WERI-Rb-1 (cell line): ENCODE results near the gene PKN2.

Experiments used
- DNase-seq: peaks from one replicate; pipeline ENCODE4 v3.0.0-alpha.2; 2020
- H3K27ac ChIP-seq: fragments of 250-450 bp; sonication (Bioruptor Pico); 2 replicates; pipeline ENCODE4 v1.5.1; 2020; ENCODE audit warnings: mild to moderate bottlenecking, moderate library complexity
- H3K27me3 ChIP-seq: fragments of 250-450 bp; sonication (Bioruptor Pico); 2 replicates; pipeline ENCODE4 v1.5.1; 2021; ENCODE audit warnings: mild to moderate bottlenecking, low read depth, moderate library complexity; ENCODE audit not compliant: insufficient read depth, severe bottlenecking
- H3K36me3 ChIP-seq: fragments of 250-450 bp; sonication (Bioruptor Pico); 2 replicates; pipeline ENCODE4 v1.5.1; 2020; ENCODE audit warnings: mild to moderate bottlenecking, moderate library complexity
- H3K4me3 ChIP-seq: 2 replicates; pipeline ENCODE4 v1.5.1; 2011; ENCODE audit warnings: low read depth, mild to moderate bottlenecking, control low read depth, low read length
- H3K9me3 ChIP-seq: fragments of 250-450 bp; sonication (Bioruptor Pico); 2 replicates; pipeline ENCODE4 v1.5.1; 2021; ENCODE audit warnings: mild to moderate bottlenecking, moderate library complexity; ENCODE audit not compliant: severe bottlenecking
- TF ChIP-seq, protein P1 (sequence below): IDR thresholded peaks from 2 replicates; pipeline ENCODE4 v1.5.1; 2011; ENCODE audit warnings: low read depth, mild to moderate bottlenecking, control low read depth, inconsistent platforms, low read length

The PKN2 gene

DNA sequence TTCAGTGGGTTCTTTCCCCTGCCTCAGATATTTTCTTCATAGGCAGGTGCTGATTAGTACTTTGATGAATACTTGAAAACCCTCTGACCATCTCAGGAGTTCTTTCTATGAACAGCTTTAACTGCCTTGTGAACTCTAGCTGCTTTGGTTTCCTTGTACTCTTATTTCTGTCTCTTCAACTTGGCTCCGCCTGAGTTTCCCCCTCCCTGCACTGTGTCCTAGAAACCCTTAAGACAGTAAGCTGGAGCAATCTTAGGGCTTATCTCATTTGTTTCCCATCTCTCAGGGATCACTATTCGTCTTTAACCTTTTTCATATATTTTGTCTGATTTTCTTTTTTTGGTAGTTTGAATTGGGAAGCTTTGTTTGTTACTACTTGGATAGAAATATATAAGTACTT, 99.1 kb downstream of the PKN2 start:
- TF ChIP-seq, protein P1, sequence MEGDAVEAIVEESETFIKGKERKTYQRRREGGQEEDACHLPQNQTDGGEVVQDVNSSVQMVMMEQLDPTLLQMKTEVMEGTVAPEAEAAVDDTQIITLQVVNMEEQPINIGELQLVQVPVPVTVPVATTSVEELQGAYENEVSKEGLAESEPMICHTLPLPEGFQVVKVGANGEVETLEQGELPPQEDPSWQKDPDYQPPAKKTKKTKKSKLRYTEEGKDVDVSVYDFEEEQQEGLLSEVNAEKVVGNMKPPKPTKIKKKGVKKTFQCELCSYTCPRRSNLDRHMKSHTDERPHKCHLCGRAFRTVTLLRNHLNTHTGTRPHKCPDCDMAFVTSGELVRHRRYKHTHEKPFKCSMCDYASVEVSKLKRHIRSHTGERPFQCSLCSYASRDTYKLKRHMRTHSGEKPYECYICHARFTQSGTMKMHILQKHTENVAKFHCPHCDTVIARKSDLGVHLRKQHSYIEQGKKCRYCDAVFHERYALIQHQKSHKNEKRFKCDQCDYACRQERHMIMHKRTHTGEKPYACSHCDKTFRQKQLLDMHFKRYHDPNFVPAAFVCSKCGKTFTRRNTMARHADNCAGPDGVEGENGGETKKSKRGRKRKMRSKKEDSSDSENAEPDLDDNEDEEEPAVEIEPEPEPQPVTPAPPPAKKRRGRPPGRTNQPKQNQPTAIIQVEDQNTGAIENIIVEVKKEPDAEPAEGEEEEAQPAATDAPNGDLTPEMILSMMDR: no peak
- Histone ChIP-seq H3K27ac (0 out of 2 replicates have a peak overlapping the region, but pooled peaks have one; percentile 9), H3K27me3 (no peaks in the 10 kb centered on the region), H3K4me3 (no peak overlapping the region), H3K9me3 (no peaks in the 10 kb centered on the region), H3K36me3 (peaks cover 65% of the 10 kb centered on the region)
- peak; percentile 39 for DNase-seq

DNA sequence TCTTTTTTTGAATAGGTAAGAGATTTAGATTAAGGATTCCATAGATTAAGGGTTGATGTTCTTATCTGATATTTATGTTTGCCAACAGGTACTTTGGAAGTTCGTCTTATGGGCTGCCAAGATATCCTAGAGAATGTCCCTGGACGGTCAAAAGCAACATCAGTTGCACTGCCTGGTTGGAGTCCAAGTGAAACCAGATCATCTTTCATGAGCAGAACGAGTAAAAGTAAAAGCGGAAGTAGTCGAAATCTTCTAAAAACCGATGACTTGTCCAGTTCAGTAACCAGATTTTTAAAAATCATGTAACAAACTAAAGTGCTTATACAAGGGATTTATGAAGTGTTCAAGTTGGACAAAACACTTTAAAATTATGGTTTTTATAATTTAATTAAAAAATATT, 100.5 kb downstream of the PKN2 start:
- peaks cover 63% of the 10 kb centered on the region for H3K36me3 ChIP-seq
- TF ChIP-seq, protein P1: no peak
- H3K27ac ChIP-seq: no peak overlapping the region
- no peaks in the 10 kb centered on the region for H3K27me3 ChIP-seq
- no peak for DNase-seq
- no peaks in the 10 kb centered on the region for H3K9me3 ChIP-seq
- no peak overlapping the region for H3K4me3 ChIP-seq

DNA sequence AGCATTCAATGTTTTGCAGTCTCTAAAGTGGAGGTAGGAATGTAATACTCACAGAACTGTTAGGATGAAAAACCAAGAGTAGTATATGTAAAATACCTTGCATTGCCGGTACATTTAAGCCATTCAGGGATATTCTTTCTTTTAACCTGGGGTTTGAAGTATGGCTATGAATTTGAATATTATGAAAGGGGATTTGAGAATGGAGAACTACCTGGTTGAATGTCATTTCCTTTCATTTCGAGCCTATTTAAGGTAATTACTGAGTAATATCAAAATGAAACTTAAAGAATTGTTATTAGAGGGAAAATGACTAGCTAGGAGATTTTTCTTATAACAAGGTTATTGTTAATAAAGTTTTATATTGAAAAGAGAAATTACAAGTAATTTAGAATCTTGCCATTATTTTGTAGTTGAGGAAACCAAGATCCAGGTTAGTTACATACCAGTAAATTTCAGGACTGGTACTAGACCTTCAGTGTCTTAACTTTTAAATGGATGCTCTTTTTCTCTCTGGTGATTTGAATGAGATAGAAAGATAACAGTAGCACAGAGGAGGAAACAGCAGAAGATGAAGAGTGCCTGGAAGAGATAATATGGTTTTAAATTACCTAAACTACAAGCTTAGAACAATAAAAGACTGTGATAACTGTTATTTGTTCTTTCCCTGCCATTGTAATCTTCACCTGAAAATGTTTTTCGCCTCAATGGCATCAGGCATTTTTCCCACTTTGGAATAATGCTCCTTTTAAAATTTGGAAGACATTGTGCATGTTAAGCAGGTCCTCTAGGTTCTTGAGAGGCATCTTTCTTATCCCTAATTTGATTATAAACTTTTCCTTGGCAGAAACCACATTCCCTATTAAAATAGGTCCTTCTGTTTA, 103.2 kb downstream of the PKN2 start:
- H3K4me3 ChIP-seq: no peak overlapping the region
- TF ChIP-seq, protein P1: no peak
- no peaks in the 10 kb centered on the region for H3K9me3 ChIP-seq
- peaks cover 77% of the 10 kb centered on the region for H3K36me3 ChIP-seq
- H3K27ac ChIP-seq: no peak overlapping the region
- DNase-seq: no peak
- no peaks in the 10 kb centered on the region for H3K27me3 ChIP-seq

DNA sequence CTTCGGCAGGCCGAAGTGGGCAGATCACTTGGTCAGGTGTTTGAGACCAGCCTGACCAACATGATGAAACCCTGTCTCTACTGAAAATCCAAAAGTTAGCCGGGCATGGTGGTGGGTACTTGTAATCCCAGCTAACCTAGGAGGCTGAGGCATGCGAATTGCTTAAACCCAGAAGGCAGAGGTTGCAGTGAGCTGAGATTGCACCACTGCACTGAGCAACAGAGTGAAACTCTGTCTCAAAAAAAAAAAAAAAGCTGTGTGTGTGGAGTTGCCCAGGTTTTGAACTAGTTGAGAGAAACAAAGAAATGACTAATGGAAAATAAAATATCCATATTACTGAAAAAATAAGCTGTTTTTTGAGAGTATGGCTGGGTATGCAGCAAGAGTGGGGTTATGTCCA, 107.1 kb downstream of the PKN2 start:
- no peak overlapping the region for H3K27ac ChIP-seq
- H3K4me3 ChIP-seq: no peak overlapping the region
- H3K9me3 ChIP-seq: no peaks in the 10 kb centered on the region
- no peak for DNase-seq
- peaks cover 89% of the 10 kb centered on the region for H3K36me3 ChIP-seq
- TF ChIP-seq, protein P1: no peak
- H3K27me3 ChIP-seq: no peaks in the 10 kb centered on the region

DNA sequence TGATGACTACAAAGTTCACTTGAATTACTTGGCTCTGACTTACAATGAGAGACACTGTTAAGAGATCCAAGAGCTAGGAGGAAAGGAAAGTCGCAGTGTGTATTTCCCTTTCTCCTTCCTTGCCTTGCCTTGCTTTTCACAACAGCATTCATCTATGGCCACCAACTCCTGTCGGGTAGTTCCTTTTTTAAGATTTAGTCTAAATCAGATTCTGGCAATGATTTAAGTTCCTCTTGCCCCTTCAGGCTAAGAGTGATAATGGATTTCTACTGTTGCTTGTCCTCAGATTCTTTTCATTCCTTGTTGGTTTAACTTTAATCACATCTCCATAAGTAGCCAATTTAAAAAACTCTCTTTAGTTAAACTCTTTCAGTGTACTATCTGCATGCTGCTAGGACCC, 115.4 kb downstream of the PKN2 start:
- H3K36me3 ChIP-seq: peaks cover 79% of the 10 kb centered on the region
- H3K27me3 ChIP-seq: no peaks in the 10 kb centered on the region
- no peak for DNase-seq
- peaks cover 8% of the 10 kb centered on the region for H3K9me3 ChIP-seq
- H3K27ac ChIP-seq: no peak overlapping the region
- TF ChIP-seq, protein P1: no peak
- no peak overlapping the region for H3K4me3 ChIP-seq
